NT2/D1 (cell line): ENCODE measurements around the gene CYB5A.

Experiments
- SUZ12 ChIP-seq: IDR thresholded peaks from 2 replicates; pipeline ENCODE4 v1.6.1; 2011; ENCODE audit not compliant: insufficient read length, insufficient read depth; ENCODE audit errors: extremely low read depth
- YY1 ChIP-seq: IDR thresholded peaks from 2 replicates; pipeline ENCODE4 v1.6.1; 2011; ENCODE audit not compliant: insufficient read length, insufficient read depth
- ZNF274 ChIP-seq: IDR thresholded peaks from 2 replicates; pipeline ENCODE4 v1.6.1; 2011; ENCODE audit warnings: mild to moderate bottlenecking, low read depth, low read length

GRCh38 chr18:74294526-74294925, 2.8 kb upstream of the CYB5A start:
- TF ChIP-seq ZNF274 (no peak), YY1 (no peak), SUZ12 (no peak)
